Immature natural killer cell (primary cell): Measurements from ENCODE around the gene TTYH3. TPM values are rescaled to one million over a fixed set of nuclear protein-coding genes. Genes with fewer than 3 reads are reported as not detected.

Experiments
- DNase-seq, 3 donors: peaks; one replicate each; pipeline ENCODE4 v3.0.0; 2022; ENCODE audit warnings: mixed read lengths in 1 of 3
- H3K27ac Mint-ChIP-seq, 6 donors: one replicate each; pipeline ENCODE4 v1.8.0; 2020; ENCODE audit warnings: mixed read lengths in 6 of 6, mild to moderate bottlenecking in 5 of 6, inconsistent platforms in 4 of 6, moderate library complexity in 3 of 6
- H3K27me3 Mint-ChIP-seq, 3 donors: one replicate each; pipeline ENCODE4 v1.8.0; 2020 to 2021; ENCODE audit warnings: low read depth in 3 of 3, mild to moderate bottlenecking in 3 of 3, mixed read lengths in 3 of 3, moderate library complexity in 3 of 3, inconsistent platforms in 1 of 3
- H3K36me3 Mint-ChIP-seq, 3 donors: one replicate each; pipeline ENCODE4 v1.8.0; 2020; ENCODE audit warnings: mixed read lengths in 3 of 3, inconsistent platforms in 2 of 3, mild to moderate bottlenecking in 2 of 3
- H3K4me1 Mint-ChIP-seq, 2 donors: one replicate each; pipeline ENCODE4 v1.8.0; 2020; ENCODE audit warnings: inconsistent platforms in 2 of 2, mild to moderate bottlenecking in 2 of 2, mixed read lengths in 2 of 2, moderate library complexity in 1 of 2
- H3K4me3 Mint-ChIP-seq, 5 donors: one replicate each; pipeline ENCODE4 v1.8.0; 2020; ENCODE audit warnings: mild to moderate bottlenecking in 5 of 5, mixed read lengths in 5 of 5, inconsistent platforms in 3 of 5, moderate library complexity in 3 of 5
- H3K9me3 Mint-ChIP-seq, 6 donors: one replicate each; pipeline ENCODE4 v1.8.0; 2020; ENCODE audit warnings: mild to moderate bottlenecking in 6 of 6, mixed read lengths in 6 of 6, inconsistent platforms in 4 of 6, moderate library complexity in 3 of 6
- polyA plus RNA-seq, 3 donors: library from polyadenylated mRNA; unstranded; fragments of 300-500 nt; fragmentation: Illumina TruSeq; gene quantifications; one replicate each; pipeline ENCODE4 v1.2.3, GENCODE V29; 2021

Gene TTYH3
- polyA plus RNA-seq, 3 donors from 2014 or later = 1.3 to 3.2 (median 1.6) TPM

GRCh38 chr7:2658941-2659340 is 27.2 kb downstream of the TTYH3 start:
- Mint-ChIP-seq H3K4me3 (no peak overlapping the region), H3K27me3 (peaks cover 0 to 2% (median 0%) of the 10 kb centered on the region in 3 donors), H3K27ac (no peak overlapping the region), H3K36me3 (peaks cover 3 to 6% (median 4%) of the 10 kb centered on the region in 3 donors), H3K4me1 (peaks cover 0 to 3% of the 10 kb centered on the region in 2 donors), H3K9me3 (no peaks in the 10 kb centered on the region)
- no peak for DNase-seq

- H3K4me3 Mint-ChIP-seq = no peak overlapping the region
- H3K4me1 Mint-ChIP-seq = peaks cover 0 to 3% of the 10 kb centered on the region in 2 donors
- no peak overlapping the region for H3K27ac Mint-ChIP-seq
- no peaks in the 10 kb centered on the region for H3K9me3 Mint-ChIP-seq
- H3K27me3 Mint-ChIP-seq = peaks cover 0 to 2% (median 0%) of the 10 kb centered on the region in 3 donors
- peaks cover 3 to 6% (median 4%) of the 10 kb centered on the region in 3 donors for H3K36me3 Mint-ChIP-seq
- DNase-seq = no peak
Measured at GRCh38 chr7:2659556-2660358, 28.0 kb downstream of the TTYH3 start.

GRCh38 chr7:2660359-2661095 is 28.7 kb downstream of the TTYH3 start:
- H3K27me3 Mint-ChIP-seq = peaks cover 0 to 2% (median 2%) of the 10 kb centered on the region in 3 donors
- H3K36me3 Mint-ChIP-seq = peaks cover 3 to 6% (median 4%) of the 10 kb centered on the region in 3 donors
- DNase-seq = no peak
- H3K9me3 Mint-ChIP-seq = no peaks in the 10 kb centered on the region
- H3K4me1 Mint-ChIP-seq = peaks cover 0 to 4% of the 10 kb centered on the region in 2 donors
- no peak overlapping the region for H3K4me3 Mint-ChIP-seq
- H3K27ac Mint-ChIP-seq = no peak overlapping the region

- peaks cover 0 to 4% of the 10 kb centered on the region in 2 donors for H3K4me1 Mint-ChIP-seq
- peaks cover 3 to 6% (median 4%) of the 10 kb centered on the region in 3 donors for H3K36me3 Mint-ChIP-seq
- H3K4me3 Mint-ChIP-seq = no peak overlapping the region
- peaks cover 0 to 2% (median 2%) of the 10 kb centered on the region in 3 donors for H3K27me3 Mint-ChIP-seq
- no peaks in the 10 kb centered on the region for H3K9me3 Mint-ChIP-seq
- no peak overlapping the region for H3K27ac Mint-ChIP-seq
- DNase-seq = no peak
Measured at GRCh38 chr7:2661096-2661449, 29.3 kb downstream of the TTYH3 start.

- Mint-ChIP-seq H3K9me3 (no peaks in the 10 kb centered on the region), H3K27me3 (peaks cover 0 to 2% (median 2%) of the 10 kb centered on the region in 3 donors), H3K4me1 (peaks cover 0 to 4% of the 10 kb centered on the region in 2 donors), H3K36me3 (peaks cover 3 to 6% (median 4%) of the 10 kb centered on the region in 3 donors), H3K27ac (no peak overlapping the region), H3K4me3 (no peak overlapping the region)
- DNase-seq = no peak
Measured at GRCh38 chr7:2661602-2662272, 30.0 kb downstream of the TTYH3 start.

- no peak for DNase-seq
- Mint-ChIP-seq H3K27me3 (peaks cover 0 to 2% (median 1%) of the 10 kb centered on the region in 3 donors), H3K36me3 (no peaks in the 10 kb centered on the region), H3K4me3 (no peak overlapping the region), H3K9me3 (no peaks in the 10 kb centered on the region), H3K4me1 (peaks cover 0 to 4% of the 10 kb centered on the region in 2 donors), H3K27ac (no peak overlapping the region)
Measured at GRCh38 chr7:2662273-2663120, 30.7 kb downstream of the TTYH3 start.

GRCh38 chr7:2663121-2663886 is 31.5 kb downstream of the TTYH3 start:
- H3K36me3 Mint-ChIP-seq = no peaks in the 10 kb centered on the region
- H3K4me3 Mint-ChIP-seq = no peak overlapping the region
- H3K9me3 Mint-ChIP-seq = no peaks in the 10 kb centered on the region
- H3K27me3 Mint-ChIP-seq = peaks cover 2 to 4% (median 4%) of the 10 kb centered on the region in 3 donors
- DNase-seq = no peak
- peaks cover 0 to 4% of the 10 kb centered on the region in 2 donors for H3K4me1 Mint-ChIP-seq
- H3K27ac Mint-ChIP-seq = no peak overlapping the region

- Mint-ChIP-seq H3K9me3 (no peaks in the 10 kb centered on the region), H3K27ac (no peak overlapping the region), H3K4me3 (no peak overlapping the region), H3K4me1 (peaks cover 0 to 4% of the 10 kb centered on the region in 2 donors), H3K27me3 (peaks cover 2 to 6% (median 4%) of the 10 kb centered on the region in 3 donors), H3K36me3 (no peaks in the 10 kb centered on the region)
- no peak for DNase-seq
Measured at GRCh38 chr7:2663960-2664359, 32.2 kb downstream of the TTYH3 start.

GRCh38 chr7:2665359-2665791 is 33.6 kb downstream of the TTYH3 start:
- H3K4me1 Mint-ChIP-seq = peaks cover 0 to 6% of the 10 kb centered on the region in 2 donors
- no peaks in the 10 kb centered on the region for H3K36me3 Mint-ChIP-seq
- H3K4me3 Mint-ChIP-seq = peak overlapping the region in 1 of 5 donors; percentile 13
- DNase-seq = no peak
- no peak overlapping the region for H3K27ac Mint-ChIP-seq
- no peaks in the 10 kb centered on the region for H3K9me3 Mint-ChIP-seq
- H3K27me3 Mint-ChIP-seq = peaks cover 5 to 9% (median 6%) of the 10 kb centered on the region in 3 donors

GRCh38 chr7:2666155-2666554 is 34.4 kb downstream of the TTYH3 start:
- Mint-ChIP-seq H3K27ac (no peak overlapping the region), H3K9me3 (no peaks in the 10 kb centered on the region), H3K4me1 (peaks cover 6 to 12% of the 10 kb centered on the region in 2 donors), H3K27me3 (peaks cover 8 to 11% (median 10%) of the 10 kb centered on the region in 3 donors), H3K4me3 (no peak overlapping the region), H3K36me3 (no peaks in the 10 kb centered on the region)
- no peak for DNase-seq

GRCh38 chr7:2666588-2667250 is 34.9 kb downstream of the TTYH3 start:
- Mint-ChIP-seq H3K4me1 (peaks cover 6 to 12% of the 10 kb centered on the region in 2 donors), H3K36me3 (no peaks in the 10 kb centered on the region), H3K4me3 (no peak overlapping the region), H3K27ac (no peak overlapping the region), H3K9me3 (no peaks in the 10 kb centered on the region), H3K27me3 (peaks cover 8 to 11% (median 10%) of the 10 kb centered on the region in 3 donors)
- no peak for DNase-seq

GRCh38 chr7:2667843-2668242 is 36.1 kb downstream of the TTYH3 start:
- no peak overlapping the region for H3K4me3 Mint-ChIP-seq
- no peaks in the 10 kb centered on the region for H3K36me3 Mint-ChIP-seq
- H3K9me3 Mint-ChIP-seq = no peaks in the 10 kb centered on the region
- peaks cover 6 to 12% of the 10 kb centered on the region in 2 donors for H3K4me1 Mint-ChIP-seq
- H3K27ac Mint-ChIP-seq = no peak overlapping the region
- peaks cover 9 to 11% (median 10%) of the 10 kb centered on the region in 3 donors for H3K27me3 Mint-ChIP-seq
- DNase-seq = no peak
